Pancreas (tissue), 10 donors: ENCODE data around the gene SYTL3. TPM values are rescaled to one million over a fixed set of nuclear protein-coding genes. Genes with fewer than 3 reads are reported as not detected.
"Not testable (repeated sequence)": the region's sequence is repeated elsewhere in the genome, so short reads cannot be mapped to it uniquely, and the experiment has no call there.

Experiments used
- ATAC-seq, 4 donors: fragments of 200-7000 bp; cut with Tn5 transposase; one replicate each; pipeline versions ENCODE4 v1.8.0 to v1.9.1; 2020; ENCODE audit warnings: mild to moderate bottlenecking in 4 of 4, moderate library complexity in 4 of 4
- DNase-seq, 6 donors: peaks; one replicate each; pipeline ENCODE4 v3.0.0-alpha.2; 2020
- FAIRE-seq: peaks from 2 replicates; lab custom pipeline; 2012; peaks lifted over from hg19 to GRCh38; lab: Jason Lieb, UNC
- H3K27ac ChIP-seq, 4 donors: fragments of 200-600 bp; sonication (generic); 1 replicate in 3 of 4; 2 replicates in 1 of 4; pipeline versions ENCODE4 v1.5.0 to v1.8.0; 2020
- H3K27me3 ChIP-seq, 4 donors: fragments of 200-600 bp; one replicate each; pipeline ENCODE4 v1.8.0; 2021
- H3K36me3 ChIP-seq, 3 donors: fragments of 200-600 bp; sonication (generic) in 1 of 3; one replicate each; pipeline versions ENCODE4 v1.5.0 to v1.8.0; 2020 to 2021
- H3K4me1 ChIP-seq, 3 donors: fragments of 200-600 bp; one replicate each; pipeline ENCODE4 v1.8.0; 2021
- H3K4me3 ChIP-seq, 4 donors: fragments of 200-600 bp; sonication (generic) in 2 of 4; one replicate each; pipeline versions ENCODE4 v1.5.0 to v1.8.0; 2020 to 2021
- H3K9me3 ChIP-seq, 4 donors: fragments of 200-600 bp; one replicate each; pipeline ENCODE4 v1.8.0; 2021
- CTCF ChIP-seq, 4 donors: fragments of 200-600 bp; sonication (generic) in 3 of 4; IDR thresholded peaks; one replicate each; pipeline versions ENCODE4 v1.5.0 to v1.8.0; 2021; ENCODE audit warnings: antibody characterized with exemption in 4 of 4
- WGBS, 2 donors: extraction: QIAGEN DNeasy Blood & Tissue Kit; methylation state at CpG; one replicate each; pipeline ENCODE4 v1.1.7; 2013; 5-methylcytosine and 5-hydroxymethylcytosine counted together
- intact Hi-C, 3 donors: fragments of 100-400 bp; cut with DNase I; formaldehyde crosslinking; loops; one replicate each; pipeline versions ENCODE4 v1.11.1 to v1.14.2; 2022
- polyA plus RNA-seq, 2 donors: library from polyadenylated mRNA; stranded (reverse); fragments of 200-250 nt; gene quantifications; one replicate each; pipeline ENCODE4 v1.2.3, GENCODE V29; 2013
- total RNA-seq, 6 donors: library from RNA; stranded (reverse); fragmentation: NEBNext Ultra II Directional in 4 of 6; extraction: Animal tissue kit (Norgen Biotek cat#: 25700) in 4 of 6; gene quantifications; one replicate each; pipeline versions ENCODE4 v1.2.1 to v1.2.4, GENCODE V29; 2021 to 2023
- donor health status: healthy with polysubstance abuse.
- donor health status: DM: no; HTN: no; CAD: no; lungs with moderate emphysema.
- donor health status: DM: no; HTN: no; CAD: no.
- donor health status: control.
- donor health status: control.
- donor health status: Bipolar disorder and iron deficiency.
- donor health status: DM: yes; HTN: yes; CAD: no.
- donor health status: DM: no; HTN: no; CAD: no.
- donor health status: DM: no; HTN: no; CAD: no.
- donor health status: DM: yes; HTN: yes; CAD: no.

The SYTL3 gene
- total and polyA plus RNA-seq, 8 donors = 0.28 to 1.9 (median 0.83) TPM

GRCh38 chr6:158645064-158646022 lies 4.5 kb upstream of the SYTL3 start:
- no peak for DNase-seq
- 26 to 28% methylated on average over 21 of the region's 21 CpGs for WGBS, 2 donors
- H3K4me1 ChIP-seq = peaks cover 3 to 20% (median 15%) of the 10 kb centered on the region in 3 donors

GRCh38 chr6:158646023-158646910 lies 3.6 kb upstream of the SYTL3 start:
- intact Hi-C loops = no loop called here
- Histone ChIP-seq H3K27me3 (no peaks in the 10 kb centered on the region), H3K27ac (no peak overlapping the region), H3K9me3 (no peaks in the 10 kb centered on the region), H3K4me3 (no peak overlapping the region), H3K36me3 (no peaks in the 10 kb centered on the region), H3K4me1 (peaks cover 3 to 20% (median 9%) of the 10 kb centered on the region in 3 donors)
- DNase-seq (peak in 1 of 6 donors; percentile 10), FAIRE-seq (no peak), ATAC-seq (no peak)
- 69 to 91% methylated on average over 10 of the region's 10 CpGs for WGBS, 2 donors
- TF ChIP-seq CTCF (IDR thresholded peaks at IDR 0.05) = no peak

More at GRCh38 chr6:158645064-158646022, 4.5 kb upstream of the SYTL3 start:
- Histone ChIP-seq H3K36me3 (no peaks in the 10 kb centered on the region), H3K9me3 (no peaks in the 10 kb centered on the region), H3K27me3 (no peaks in the 10 kb centered on the region), H3K4me3 (peak overlapping the region; percentile 69 to 95 (median 86)), H3K27ac (peak overlapping the region; percentile 90 to 94 (median 93))
- TF ChIP-seq CTCF (IDR thresholded peaks at IDR 0.05) = no peak
- FAIRE-seq (no peak), ATAC-seq (no peak)
- intact Hi-C loops = no loop called here

- TF ChIP-seq CTCF (IDR thresholded peaks at IDR 0.05) = no peak
Observed at GRCh38 chr6:158647501-158647900, 2.4 kb upstream of the SYTL3 start.

GRCh38 chr6:158648682-158649131 lies 1.1 kb upstream of the SYTL3 start:
- Histone ChIP-seq H3K27me3 (no peaks in the 10 kb centered on the region), H3K4me3 (no peak overlapping the region), H3K4me1 (no peaks in the 10 kb centered on the region), H3K27ac (no peak overlapping the region), H3K36me3 (no peaks in the 10 kb centered on the region), H3K9me3 (no peaks in the 10 kb centered on the region)
- WGBS, 2 donors = 84 to 90% methylated on average over 5 of the region's 5 CpGs
- ATAC-seq = no peak
- no peak for DNase-seq
- no peak for FAIRE-seq
- intact Hi-C loops = no loop called here
- TF ChIP-seq CTCF (IDR thresholded peaks at IDR 0.05) = no peak

More at GRCh38 chr6:158647501-158647900, 2.4 kb upstream of the SYTL3 start:
- Histone ChIP-seq H3K27me3 (no peaks in the 10 kb centered on the region), H3K4me3 (no peak overlapping the region), H3K36me3 (no peaks in the 10 kb centered on the region), H3K27ac (no peak overlapping the region), H3K9me3 (no peaks in the 10 kb centered on the region), H3K4me1 (peaks cover 3 to 12% (median 5%) of the 10 kb centered on the region in 3 donors)
- ATAC-seq (no peak), FAIRE-seq (no peak), DNase-seq (no peak)
- 61 to 70% methylated on average over 4 of the region's 4 CpGs for WGBS, 2 donors
- intact Hi-C loops = no loop called here

GRCh38 chr6:158651981-158652737 lies 2.3 kb downstream of the SYTL3 start:
- H3K4me3 ChIP-seq, DNase-seq, H3K27ac ChIP-seq, H3K9me3 ChIP-seq, FAIRE-seq, H3K36me3 ChIP-seq, H3K27me3 ChIP-seq, ATAC-seq, intact Hi-C loops: not testable (repeated sequence)
- WGBS, 2 donors = 82 to 97% methylated on average over 17 of the region's 17 CpGs
- peaks cover 0 to 11% (median 0%) of the 10 kb centered on the region in 3 donors for H3K4me1 ChIP-seq
